T-helper 2 cell treated with Interferon-gamma antibody and Interleukin-4, amounts not matched to agents 5 μg/mL and 100 μg/mL, for 36 hours (primary cell): ENCODE measurements around the gene SRA1.
A peak's percentile ranks its signal among the peaks of the same experiment; 100 is the strongest.

Experiments
- DNase-seq: peaks from one replicate; pipeline ENCODE4 v3.0.0; 2021; ENCODE audit warnings: low spot score
- H3K27ac Mint-ChIP-seq: one replicate; pipeline ENCODE4 v1.8.0; 2021; ENCODE audit warnings: mild to moderate bottlenecking, mixed read lengths
- H3K27me3 Mint-ChIP-seq: one replicate; pipeline ENCODE4 v1.8.0; 2021; ENCODE audit warnings: low read depth, mixed read lengths
- H3K36me3 Mint-ChIP-seq: one replicate; pipeline ENCODE4 v1.8.0; 2021; ENCODE audit warnings: low read depth, mixed read lengths
- H3K4me1 Mint-ChIP-seq: one replicate; pipeline ENCODE4 v1.8.0; 2021; ENCODE audit warnings: low read depth, mixed read lengths
- H3K4me3 Mint-ChIP-seq: one replicate; pipeline ENCODE4 v1.8.0; 2022; ENCODE audit warnings: mild to moderate bottlenecking, moderate library complexity, mixed read lengths
- H3K9me3 Mint-ChIP-seq: one replicate; pipeline ENCODE4 v1.8.0; 2021; ENCODE audit warnings: mixed read lengths

SRA1 gene

GRCh38 chr5:140566665-140567064, 9.4 kb upstream of the SRA1 start:
- no peaks in the 10 kb centered on the region for H3K9me3 Mint-ChIP-seq

DNA sequence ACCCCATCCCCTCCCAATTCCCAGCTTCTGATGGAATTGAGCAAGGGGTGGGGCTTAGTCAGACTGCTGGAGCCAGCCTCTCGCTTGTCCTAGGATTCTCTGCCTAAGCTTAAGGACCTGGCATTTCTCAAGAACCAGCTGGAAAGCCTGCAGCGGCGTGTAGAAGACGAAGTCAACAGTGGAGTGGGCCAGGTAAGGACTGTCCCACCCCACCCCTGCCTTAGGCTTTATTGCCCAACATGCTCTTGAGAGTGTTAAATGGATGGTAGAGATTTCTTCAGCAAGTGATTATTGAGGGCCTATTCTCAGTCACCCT, 8.5 kb upstream of the SRA1 start:
- H3K4me1 Mint-ChIP-seq: peaks cover 40% of the 10 kb centered on the region
- no peaks in the 10 kb centered on the region for H3K27me3 Mint-ChIP-seq
- peaks cover 37% of the 10 kb centered on the region for H3K36me3 Mint-ChIP-seq
- peak overlapping the region; percentile 92 for H3K4me3 Mint-ChIP-seq
- no peak for DNase-seq
- no peaks in the 10 kb centered on the region for H3K9me3 Mint-ChIP-seq
- H3K27ac Mint-ChIP-seq: peak overlapping the region; percentile 92

More at GRCh38 chr5:140566665-140567064, 9.4 kb upstream of the SRA1 start:
- DNase-seq: no peak
- Mint-ChIP-seq H3K4me3 (peak overlapping the region; percentile 17), H3K27me3 (no peaks in the 10 kb centered on the region), H3K27ac (no peak overlapping the region), H3K4me1 (peaks cover 41% of the 10 kb centered on the region), H3K36me3 (peaks cover 36% of the 10 kb centered on the region)

- Mint-ChIP-seq H3K4me1 (peaks cover 38% of the 10 kb centered on the region), H3K9me3 (no peaks in the 10 kb centered on the region), H3K4me3 (peak overlapping the region; percentile 92), H3K27me3 (no peaks in the 10 kb centered on the region), H3K27ac (peak overlapping the region; percentile 92), H3K36me3 (peaks cover 34% of the 10 kb centered on the region)
- no peak for DNase-seq
Measured at GRCh38 chr5:140565024-140565779, 7.9 kb upstream of the SRA1 start.

DNA sequence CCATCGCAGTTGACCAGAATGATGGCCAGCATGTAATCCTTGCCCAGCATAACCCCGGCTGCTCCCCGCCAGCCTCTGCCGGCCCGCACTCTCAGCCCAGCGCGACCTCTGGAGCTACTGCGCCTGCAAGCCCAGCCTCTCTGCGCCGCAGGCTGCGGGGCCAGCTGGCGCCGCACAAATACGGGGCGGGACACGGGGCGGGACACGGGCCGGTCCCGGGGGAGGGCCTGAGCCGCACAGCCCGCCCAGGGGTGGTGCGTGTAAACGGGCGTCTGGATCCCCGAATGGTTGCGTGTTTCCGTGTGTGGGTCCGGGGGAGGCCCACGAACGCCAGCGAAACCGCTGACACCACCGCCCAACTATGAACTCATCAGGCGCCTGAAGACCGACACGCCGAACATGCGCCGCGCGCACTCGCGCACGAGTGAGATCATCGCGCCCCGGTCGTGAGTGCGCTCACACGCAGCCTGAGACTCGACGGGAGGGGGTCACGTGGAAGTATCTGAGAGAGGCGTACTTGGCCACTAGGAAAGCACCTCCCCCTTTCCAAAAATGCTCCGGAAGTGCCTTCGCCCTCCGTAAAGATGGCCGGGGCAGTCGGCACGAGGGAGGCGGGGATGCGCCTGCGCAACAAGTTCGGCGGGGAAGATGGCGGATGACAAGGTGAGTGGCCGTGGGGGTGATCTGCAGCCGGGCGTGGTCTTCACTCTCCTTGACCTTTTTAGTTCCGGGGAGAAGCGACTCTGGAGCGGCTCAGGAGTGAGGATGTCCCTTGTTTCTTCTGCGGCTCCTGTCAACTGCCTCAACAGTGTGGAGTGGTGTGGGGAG, 7.1 kb upstream of the SRA1 start, which contains the start of the genes APBB3 and SLC35A4:
TSS of gene APBB3 (minus strand) at position 403 of the 828 bp plus-strand sequence. CDS start at position 50, 353 bp downstream.
TSS of gene SLC35A4 (plus strand) at position 633 of the 828 bp plus-strand sequence. CDS start 2,342 bp downstream, outside the sequence.
- DNase-seq: peak; percentile 97
- peaks cover 31% of the 10 kb centered on the region for H3K4me1 Mint-ChIP-seq
- no peaks in the 10 kb centered on the region for H3K9me3 Mint-ChIP-seq
- peaks cover 37% of the 10 kb centered on the region for H3K36me3 Mint-ChIP-seq
- H3K27me3 Mint-ChIP-seq: no peaks in the 10 kb centered on the region
- H3K4me3 Mint-ChIP-seq: peak within 1 kb of the TSS; percentile 92
- H3K27ac Mint-ChIP-seq: peak within 1 kb of the TSS; percentile 93

GRCh38 chr5:140563596-140563995, 6.3 kb upstream of the SRA1 start:
- peaks cover 33% of the 10 kb centered on the region for H3K36me3 Mint-ChIP-seq
- H3K27me3 Mint-ChIP-seq: no peaks in the 10 kb centered on the region
- H3K9me3 Mint-ChIP-seq: no peaks in the 10 kb centered on the region
- H3K4me1 Mint-ChIP-seq: peaks cover 23% of the 10 kb centered on the region
- peak overlapping the region; percentile 93 for H3K27ac Mint-ChIP-seq
- DNase-seq: no peak
- H3K4me3 Mint-ChIP-seq: peak overlapping the region; percentile 92

DNA sequence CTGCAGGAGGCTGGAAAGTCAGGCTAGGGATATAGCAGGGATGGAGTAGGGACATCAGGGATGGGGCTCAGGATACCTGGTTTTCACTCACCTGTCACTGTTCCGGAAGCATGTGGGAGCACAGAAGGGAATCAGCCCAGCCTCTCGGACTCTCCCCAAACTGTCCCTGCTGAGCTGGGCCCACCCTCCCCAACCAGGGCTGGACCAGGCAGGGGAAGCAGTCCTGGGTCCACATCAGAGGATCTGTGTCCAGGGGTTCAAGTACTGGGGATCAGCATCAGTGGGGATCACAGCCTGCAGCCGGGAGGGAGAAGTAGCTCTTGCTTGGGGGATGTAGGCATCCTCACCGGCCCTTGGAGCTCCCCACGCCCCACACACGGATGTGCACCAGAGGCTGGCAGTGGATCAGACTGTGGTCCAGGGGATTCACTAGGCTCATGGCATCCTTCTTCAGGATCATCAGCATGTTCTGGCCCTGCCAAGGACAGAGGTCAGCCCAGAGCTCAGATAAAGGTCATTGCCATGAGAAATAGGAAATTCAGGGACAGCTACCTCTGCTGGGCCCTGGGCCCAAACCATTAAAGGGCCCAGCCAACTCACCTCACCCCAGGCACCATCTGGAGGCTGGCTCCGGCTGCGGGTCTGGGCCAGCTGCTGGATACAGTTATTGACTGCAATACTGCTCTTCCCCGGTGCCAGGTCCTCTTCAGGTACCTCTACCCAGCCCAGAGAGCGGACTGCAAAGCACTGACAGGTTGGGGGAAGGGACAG, 4.7 kb upstream of the SRA1 start:
- Mint-ChIP-seq H3K4me3 (no peak overlapping the region), H3K9me3 (no peaks in the 10 kb centered on the region), H3K4me1 (peaks cover 22% of the 10 kb centered on the region), H3K36me3 (peaks cover 29% of the 10 kb centered on the region), H3K27ac (no peak overlapping the region), H3K27me3 (no peaks in the 10 kb centered on the region)
- no peak for DNase-seq

- no peak overlapping the region for H3K4me3 Mint-ChIP-seq
- H3K4me1 Mint-ChIP-seq: peaks cover 27% of the 10 kb centered on the region
- no peaks in the 10 kb centered on the region for H3K27me3 Mint-ChIP-seq
- no peaks in the 10 kb centered on the region for H3K9me3 Mint-ChIP-seq
- no peak overlapping the region for H3K27ac Mint-ChIP-seq
- no peak for DNase-seq
- peaks cover 32% of the 10 kb centered on the region for H3K36me3 Mint-ChIP-seq
Measured at GRCh38 chr5:140560227-140560626, 3.0 kb upstream of the SRA1 start.

DNA sequence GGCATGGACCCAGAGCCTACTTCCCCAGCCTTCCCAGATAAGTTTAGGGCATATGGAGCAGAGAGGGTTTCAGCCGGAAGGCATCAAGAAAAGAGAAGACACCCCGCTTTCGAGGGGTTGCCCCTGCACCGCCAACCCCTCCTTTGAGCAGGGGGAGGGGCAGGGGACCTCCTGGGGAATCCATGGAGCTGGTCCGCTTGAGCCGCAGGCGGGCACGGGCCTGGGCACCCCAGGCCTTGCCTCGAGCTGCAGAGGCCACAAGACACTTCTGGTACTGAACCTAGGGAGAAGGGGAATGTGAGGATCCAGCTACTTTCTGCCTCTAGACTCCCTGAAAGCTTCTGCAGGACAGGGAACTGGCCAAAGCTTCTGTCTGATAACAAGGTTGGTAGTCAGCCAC, 1.3 kb upstream of the SRA1 start:
- Mint-ChIP-seq H3K27ac (peak overlapping the region; percentile 90), H3K27me3 (no peaks in the 10 kb centered on the region), H3K9me3 (no peaks in the 10 kb centered on the region), H3K4me1 (peaks cover 43% of the 10 kb centered on the region), H3K4me3 (no peak overlapping the region), H3K36me3 (peaks cover 36% of the 10 kb centered on the region)
- DNase-seq: no peak

DNA sequence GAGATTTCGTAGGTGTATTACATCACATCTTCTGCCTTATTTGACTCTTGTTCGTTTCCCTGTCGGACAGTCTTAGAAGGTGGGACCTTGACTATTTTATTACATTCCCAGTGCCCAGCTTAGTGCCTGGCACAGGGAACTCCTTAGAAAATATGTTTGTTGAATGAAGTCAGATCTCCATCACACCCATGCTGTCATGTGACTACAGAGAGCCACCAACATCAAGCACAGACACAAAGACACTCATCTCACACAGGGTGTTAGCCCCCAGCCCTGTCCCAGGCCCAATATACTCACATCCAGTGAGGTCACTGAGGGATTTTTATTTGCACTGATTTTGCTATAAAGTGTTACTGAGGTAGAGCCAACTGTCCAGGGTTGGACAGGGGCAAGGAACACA, 692 bp upstream of the SRA1 start:
- Mint-ChIP-seq H3K27ac (peak overlapping the region; percentile 90), H3K36me3 (peaks cover 40% of the 10 kb centered on the region), H3K9me3 (no peaks in the 10 kb centered on the region), H3K4me1 (peaks cover 45% of the 10 kb centered on the region), H3K4me3 (peak overlapping the region; percentile 88), H3K27me3 (no peaks in the 10 kb centered on the region)
- DNase-seq: no peak

- Mint-ChIP-seq H3K27ac (peak overlapping the region; percentile 90), H3K4me3 (peak overlapping the region; percentile 88), H3K9me3 (no peaks in the 10 kb centered on the region), H3K36me3 (peaks cover 50% of the 10 kb centered on the region), H3K27me3 (no peaks in the 10 kb centered on the region), H3K4me1 (peaks cover 45% of the 10 kb centered on the region)
- no peak for DNase-seq
Measured at GRCh38 chr5:140556438-140556837, 835 bp downstream of the SRA1 start.

DNA sequence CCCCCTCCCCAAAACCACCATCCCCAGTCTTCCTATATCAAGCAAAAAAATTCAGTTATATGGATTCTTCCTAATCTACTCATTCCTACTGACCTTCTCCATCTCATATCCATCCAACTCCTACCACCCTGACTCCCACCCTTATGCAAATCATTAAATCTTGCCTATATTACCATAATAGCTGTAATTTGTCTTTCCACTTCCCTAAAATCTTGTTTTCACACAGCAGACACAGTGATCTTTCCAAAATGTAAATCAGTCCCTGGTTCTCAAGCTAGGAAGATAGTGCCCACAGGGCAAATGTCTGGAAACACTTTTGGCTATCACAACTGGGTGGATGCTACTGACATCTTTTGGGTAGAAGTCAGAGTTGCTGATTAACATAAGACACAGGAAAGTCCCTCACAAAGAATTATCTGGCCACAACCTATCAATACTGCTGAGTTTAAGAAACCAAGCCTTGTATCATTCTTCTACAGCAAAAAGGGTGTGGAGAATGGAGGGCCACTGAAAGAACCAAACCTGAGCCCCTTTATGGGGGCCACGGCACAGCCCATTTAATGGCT, 1.4 kb downstream of the SRA1 start:
- Mint-ChIP-seq H3K9me3 (no peaks in the 10 kb centered on the region), H3K36me3 (peaks cover 51% of the 10 kb centered on the region), H3K4me1 (peaks cover 48% of the 10 kb centered on the region), H3K4me3 (peak overlapping the region; percentile 88), H3K27me3 (no peaks in the 10 kb centered on the region), H3K27ac (peak overlapping the region; percentile 90)
- DNase-seq: no peak

DNA sequence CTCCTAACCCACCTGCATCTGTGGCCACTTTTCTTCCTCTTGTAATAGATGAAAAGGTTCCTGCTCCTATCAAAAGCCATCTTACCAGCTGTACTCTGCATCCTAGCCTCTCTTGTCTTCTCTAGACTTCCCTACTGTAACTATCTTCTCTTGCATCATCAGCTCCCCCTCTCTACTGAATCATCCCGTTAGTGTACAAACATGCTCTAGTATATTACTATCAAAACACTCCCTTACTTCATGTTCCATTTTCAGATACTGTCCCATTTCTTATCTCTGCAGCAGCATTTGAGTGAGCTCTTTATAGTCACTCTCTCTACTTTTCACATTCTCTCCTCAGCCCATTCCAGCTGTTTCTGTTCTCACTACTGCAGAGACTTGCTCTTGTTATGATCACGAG, 2.8 kb downstream of the SRA1 start:
- no peaks in the 10 kb centered on the region for H3K27me3 Mint-ChIP-seq
- H3K4me1 Mint-ChIP-seq: peaks cover 56% of the 10 kb centered on the region

DNA sequence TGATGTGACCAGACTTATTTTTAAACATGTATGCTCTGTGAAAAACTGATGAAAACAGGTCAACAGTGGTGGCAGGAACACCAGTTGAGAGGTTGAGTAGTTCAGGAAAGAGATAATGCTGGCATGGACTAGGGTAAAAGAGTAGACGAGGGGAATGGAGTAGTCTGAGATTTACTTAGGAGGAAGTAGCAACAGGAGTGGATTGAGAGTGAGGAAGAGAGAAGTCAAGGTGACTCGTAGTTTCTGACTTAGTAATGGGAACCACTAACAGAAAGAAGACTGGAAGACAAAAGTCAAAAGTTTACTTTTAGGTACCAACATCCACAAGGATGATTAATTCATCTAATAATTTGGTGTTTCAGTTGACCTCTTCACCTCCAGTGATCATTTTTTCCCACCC, 3.6 kb downstream of the SRA1 start:
- no peak for DNase-seq
- H3K4me3 Mint-ChIP-seq: peak overlapping the region; percentile 56
- peaks cover 60% of the 10 kb centered on the region for H3K4me1 Mint-ChIP-seq
- H3K27ac Mint-ChIP-seq: peak overlapping the region; percentile 80
- H3K36me3 Mint-ChIP-seq: peaks cover 64% of the 10 kb centered on the region
- no peaks in the 10 kb centered on the region for H3K27me3 Mint-ChIP-seq
- H3K9me3 Mint-ChIP-seq: no peaks in the 10 kb centered on the region

More for the DNA sequence above, 2.8 kb downstream of the SRA1 start:
- Mint-ChIP-seq H3K4me3 (peak overlapping the region; percentile 56), H3K27ac (peak overlapping the region; percentile 71), H3K9me3 (no peaks in the 10 kb centered on the region), H3K36me3 (peaks cover 61% of the 10 kb centered on the region)
- no peak for DNase-seq
